ENCODE data around the gene ZDHHC14.

GRCh38 chr6:157534134-157534871 lies 153.3 kb downstream of the ZDHHC14 start:
- TF ChIP-seq EZH2 (IDR thresholded peaks at IDR 0.05; ENCODE audit: low read length, unreplicated experiment) (no peak), CTCF (conservative IDR thresholded peaks at IDR 0.05; ENCODE audit: low read depth, low read length) (no peak), EZH2phosphoT487 (IDR thresholded peaks at IDR 0.05; ENCODE audit: borderline replicate concordance, low read length) (no peak)

Measured in PC-3 (cell line).